Activated naive CD8-positive, alpha-beta T cell treated with anti-CD3 and anti-CD28 coated beads, Interleukin-2, amount 10 ng/mL, durations not matched to agents 7 days and 5 days (primary cell): ENCODE data around the gene HGS. TPM values are rescaled to one million over a fixed set of nuclear protein-coding genes. Genes with fewer than 3 reads are reported as not detected.

Source experiments
- ATAC-seq: fragments of 150-1000 bp; cut with Tn5 transposase; one replicate; pipeline ENCODE4 v1.10.0; 2021; ENCODE audit warnings: low read depth, moderate library complexity
- POLR2A ChIA-PET: fragments of 350-600 bp; sonication (Branson Sonifier 250); formaldehyde crosslinking; loops from one replicate; lab custom pipeline; 2021; ENCODE audit warnings: antibody characterized with exemption; lab: Charles Lee
- DNase-seq: peaks from one replicate; pipeline ENCODE4 v3.0.0; 2021
- H3K27ac Mint-ChIP-seq: one replicate; pipeline ENCODE4 v1.8.0; 2022; ENCODE audit warnings: mild to moderate bottlenecking, mixed read lengths
- H3K27me3 Mint-ChIP-seq: one replicate; pipeline ENCODE4 v1.8.0; 2022; ENCODE audit warnings: mild to moderate bottlenecking, moderate library complexity, mixed read lengths
- H3K36me3 Mint-ChIP-seq: one replicate; pipeline ENCODE4 v1.8.0; 2021; ENCODE audit warnings: mild to moderate bottlenecking, mixed read lengths
- H3K4me1 Mint-ChIP-seq: one replicate; pipeline ENCODE4 v1.8.0; 2021; ENCODE audit warnings: mixed read lengths
- H3K4me3 Mint-ChIP-seq: one replicate; pipeline ENCODE4 v1.8.0; 2022; ENCODE audit warnings: mild to moderate bottlenecking, moderate library complexity, mixed read lengths
- H3K9me3 Mint-ChIP-seq: one replicate; pipeline ENCODE4 v1.8.0; 2021; ENCODE audit warnings: mixed read lengths
- total RNA-seq, 2 experiments: library from RNA; stranded (reverse); gene quantifications; one replicate each; pipeline ENCODE4 v1.2.3, GENCODE V29; 2021

The HGS gene
- total RNA-seq, 2 experiments from 2014 or later = 152 to 164 TPM

GRCh38 chr17:81695211-81695610 lies 11.4 kb downstream of the HGS start:
- peaks cover 12% of the 10 kb centered on the region for H3K36me3 Mint-ChIP-seq
- H3K27ac Mint-ChIP-seq = no peak overlapping the region
- no peaks in the 10 kb centered on the region for H3K9me3 Mint-ChIP-seq
- no peak overlapping the region for H3K4me3 Mint-ChIP-seq
- peaks cover 5% of the 10 kb centered on the region for H3K4me1 Mint-ChIP-seq
- POLR2A ChIA-PET = interaction anchor here (0.8 to 1.3 kb wide), 3 partner anchors 12 to 30 kb away, joined by 4 read pairs; partner anchors contain the start of genes ARL16 and HGS
- DNase-seq = no peak
- no peaks in the 10 kb centered on the region for H3K27me3 Mint-ChIP-seq
- ATAC-seq = no peak

GRCh38 chr17:81695801-81696200 lies 12.0 kb downstream of the HGS start:
- POLR2A ChIA-PET = interaction anchor here (0.8 to 1.3 kb wide), 3 partner anchors 12 to 30 kb away, joined by 4 read pairs; partner anchors contain the start of genes ARL16 and HGS
- Mint-ChIP-seq H3K27me3 (no peaks in the 10 kb centered on the region), H3K9me3 (no peaks in the 10 kb centered on the region), H3K36me3 (peaks cover 12% of the 10 kb centered on the region), H3K4me1 (peaks cover 6% of the 10 kb centered on the region), H3K4me3 (no peak overlapping the region), H3K27ac (no peak overlapping the region)
- DNase-seq = no peak
- no peak for ATAC-seq

GRCh38 chr17:81696218-81696941 lies 12.6 kb downstream of the HGS start:
- ATAC-seq (no peak), DNase-seq (no peak)
- H3K36me3 Mint-ChIP-seq = peaks cover 14% of the 10 kb centered on the region
- POLR2A ChIA-PET = interaction anchor here (1.3 kb wide), 1 partner anchor 13 kb away, joined by 4 read pairs; the partner anchor contains the start of genes ARL16 and HGS
- peaks cover 9% of the 10 kb centered on the region for H3K4me1 Mint-ChIP-seq
- H3K9me3 Mint-ChIP-seq = no peaks in the 10 kb centered on the region
- no peaks in the 10 kb centered on the region for H3K27me3 Mint-ChIP-seq
- no peak overlapping the region for H3K4me3 Mint-ChIP-seq
- H3K27ac Mint-ChIP-seq = no peak overlapping the region

- Mint-ChIP-seq H3K27ac (no peak overlapping the region), H3K36me3 (peaks cover 14% of the 10 kb centered on the region), H3K4me1 (peaks cover 12% of the 10 kb centered on the region), H3K4me3 (no peak overlapping the region), H3K27me3 (no peaks in the 10 kb centered on the region), H3K9me3 (no peaks in the 10 kb centered on the region)
- DNase-seq (no peak), ATAC-seq (no peak)
- POLR2A ChIA-PET = interaction anchor here (0.6 kb wide), 1 partner anchor 54 kb away, joined by 3 read pairs; no protein-coding TSS in a partner anchor
Measured at GRCh38 chr17:81697261-81698044, 13.6 kb downstream of the HGS start.

GRCh38 chr17:81700353-81701287 lies 16.8 kb downstream of the HGS start:
- ATAC-seq (no peak), DNase-seq (no peak)
- Mint-ChIP-seq H3K36me3 (peaks cover 21% of the 10 kb centered on the region), H3K9me3 (no peaks in the 10 kb centered on the region), H3K27ac (peak overlapping the region; percentile 21), H3K4me3 (peak overlapping the region; percentile 96), H3K4me1 (peaks cover 17% of the 10 kb centered on the region), H3K27me3 (no peaks in the 10 kb centered on the region)
- POLR2A ChIA-PET = interaction anchor here (0.5 to 4.2 kb wide), 4 partner anchors 9 to 38 kb away, joined by 3 to 69 read pairs (median 31); partner anchors contain the start of genes ARL16, HGS and SLC25A10

- Mint-ChIP-seq H3K9me3 (no peaks in the 10 kb centered on the region), H3K4me3 (peak overlapping the region; percentile 96), H3K4me1 (peaks cover 18% of the 10 kb centered on the region), H3K36me3 (peaks cover 29% of the 10 kb centered on the region), H3K27me3 (no peaks in the 10 kb centered on the region), H3K27ac (peak overlapping the region; percentile 97)
- ATAC-seq (no peak), DNase-seq (peak; percentile 37)
- POLR2A ChIA-PET = interaction anchor here (0.5 to 4.2 kb wide), 9 partner anchors 8 to 1247 kb away, joined by 3 to 69 read pairs (median 6); partner anchors contain the start of genes ARL16, CCDC137, HGS and OXLD1
Measured at GRCh38 chr17:81701288-81702071, 17.7 kb downstream of the HGS start.

GRCh38 chr17:81702934-81703746 lies 19.3 kb downstream of the HGS start, which contains the start of gene MRPL12:
Gene MRPL12 (plus strand): TSS chr17:81703367. CDS start chr17:81703502, 135 bp downstream.
- Mint-ChIP-seq H3K4me3 (peak within 1 kb of the TSS; percentile 96), H3K27ac (peak within 1 kb of the TSS; percentile 97), H3K9me3 (no peaks in the 10 kb centered on the region), H3K36me3 (peaks cover 25% of the 10 kb centered on the region), H3K27me3 (no peaks in the 10 kb centered on the region), H3K4me1 (peaks cover 18% of the 10 kb centered on the region)
- DNase-seq (peak; percentile 93), ATAC-seq (peak; percentile 85)
- POLR2A ChIA-PET = interaction anchor here (0.6 to 4.2 kb wide), 22 partner anchors 9 to 1439 kb away, joined by 3 to 69 read pairs (median 4); partner anchors contain the start of genes ACTG1, ANAPC11, ARHGDIA and ARL16

- Mint-ChIP-seq H3K27ac (peak overlapping the region; percentile 85), H3K9me3 (no peaks in the 10 kb centered on the region), H3K4me3 (peak overlapping the region; percentile 81), H3K27me3 (no peaks in the 10 kb centered on the region), H3K36me3 (peaks cover 23% of the 10 kb centered on the region), H3K4me1 (peaks cover 16% of the 10 kb centered on the region)
- ATAC-seq = peak; percentile 2
- POLR2A ChIA-PET = interaction anchor here (0.6 to 4.2 kb wide), 16 partner anchors 9 to 1440 kb away, joined by 3 to 69 read pairs (median 4); partner anchors contain the start of genes ACTG1, ANAPC11, ARHGDIA and ARL16
- DNase-seq = no peak
Measured at GRCh38 chr17:81703747-81704654, 20.2 kb downstream of the HGS start.

- ATAC-seq = no peak
- H3K9me3 Mint-ChIP-seq = no peaks in the 10 kb centered on the region
- H3K27ac Mint-ChIP-seq = peak overlapping the region; percentile 33
- POLR2A ChIA-PET = no interaction called here
- H3K4me1 Mint-ChIP-seq = peaks cover 20% of the 10 kb centered on the region
- H3K36me3 Mint-ChIP-seq = peaks cover 20% of the 10 kb centered on the region
- no peak overlapping the region for H3K4me3 Mint-ChIP-seq
- H3K27me3 Mint-ChIP-seq = no peaks in the 10 kb centered on the region
- no peak for DNase-seq
Measured at GRCh38 chr17:81705518-81706231, 21.9 kb downstream of the HGS start.

- Mint-ChIP-seq H3K36me3 (peaks cover 18% of the 10 kb centered on the region), H3K9me3 (no peaks in the 10 kb centered on the region), H3K4me3 (no peak overlapping the region), H3K27me3 (no peaks in the 10 kb centered on the region), H3K4me1 (peaks cover 19% of the 10 kb centered on the region), H3K27ac (peak overlapping the region; percentile 9)
- DNase-seq (no peak), ATAC-seq (no peak)
- POLR2A ChIA-PET = no interaction called here
Measured at GRCh38 chr17:81706232-81706611, 22.4 kb downstream of the HGS start.
